SK-N-SH (cell line): ENCODE results near the gene CPLANE2. TPM values are rescaled to one million over a fixed set of nuclear protein-coding genes. Genes with fewer than 3 reads are reported as not detected.
A peak's percentile ranks its signal among the peaks of the same experiment; 100 is the strongest.

Experiments used
- CTCF ChIA-PET: fragments of 300-600, 350-600 bp; formaldehyde crosslinking; extraction: SDS; loops from one replicate; lab custom pipeline; 2021; lab: Yijun Ruan, JAX
- POLR2A ChIA-PET: fragments of 350-600 bp; sonication (Branson Sonifier 250); formaldehyde crosslinking; extraction: SDS; loops from one replicate; lab custom pipeline; 2020; ENCODE audit warnings: antibody characterized with exemption, inconsistent platforms; lab: Yijun Ruan, JAX
- DNase-seq: peaks from one replicate; pipeline ENCODE4 v3.0.0; 2012
- H2AFZ ChIP-seq: fragments of 200-600 bp; sonication (generic); 2 replicates; pipeline ENCODE4 v1.8.1; 2016; ENCODE audit warnings: antibody characterized with exemption, mild to moderate bottlenecking, low read depth
- H3F3A ChIP-seq: fragments of 200-600 bp; sonication (generic); replicated peaks from 2 replicates; pipeline ENCODE3; 2016; ENCODE audit warnings: antibody characterized with exemption, mild to moderate bottlenecking; ENCODE audit not compliant: insufficient read depth
- H3K27ac ChIP-seq, 2 experiments: fragments of 200-500 bp in 1 of 2; fragments of 200-600 bp in 1 of 2; sonication (Bioruptor generic) in 1 of 2; sonication (generic), shearing (Covaris generic) in 1 of 2; 2 replicates each; pipeline versions ENCODE4 v1.5.1 to v1.6.1; 2014 to 2016; ENCODE audit warnings: low read depth in 2 of 2, inconsistent platforms in 1 of 2, low read length in 1 of 2, mild to moderate bottlenecking in 1 of 2, mixed read lengths in 1 of 2
- H3K27me3 ChIP-seq: fragments of 200-600 bp; sonication (generic), shearing (Covaris generic); 2 replicates; pipeline ENCODE4 v1.6.1; 2016; ENCODE audit warnings: mixed run types; ENCODE audit not compliant: insufficient read depth
- H3K36me3 ChIP-seq, 2 experiments: fragments of 200-500 bp in 1 of 2; fragments of 200-600 bp in 1 of 2; sonication (Bioruptor generic) in 1 of 2; sonication (generic) in 1 of 2; replicated peaks in 1 of 2; 2 replicates each; pipeline versions ENCODE3 to v1.5.1; 2014 to 2016; ENCODE audit warnings: low read length in 1 of 2, mild to moderate bottlenecking in 1 of 2; ENCODE audit not compliant: insufficient read depth in 2 of 2, control insufficient read depth in 1 of 2
- H3K4me1 ChIP-seq, 2 experiments: fragments of 200-500 bp in 1 of 2; fragments of 200-600 bp in 1 of 2; sonication (Bioruptor generic) in 1 of 2; sonication (generic), shearing (Covaris generic) in 1 of 2; 2 replicates each; pipeline versions ENCODE4 v1.5.1 to v1.6.1; 2014 to 2016; ENCODE audit warnings: low read depth in 1 of 2, low read length in 1 of 2, mixed run types in 1 of 2; ENCODE audit not compliant: insufficient read depth in 2 of 2, control insufficient read depth in 1 of 2
- H3K4me2 ChIP-seq: fragments of 200-600 bp; sonication (generic), shearing (Covaris generic); 2 replicates; pipeline ENCODE4 v1.6.1; 2017; ENCODE audit warnings: mixed run types
- H3K4me3 ChIP-seq, 2 experiments: fragments of 200-500 bp in 1 of 2; fragments of 200-600 bp in 1 of 2; sonication (Bioruptor generic) in 1 of 2; sonication (generic), shearing (Covaris generic) in 1 of 2; 2 replicates each; pipeline versions ENCODE4 v1.5.1 to v1.8.1; 2014 to 2016; ENCODE audit warnings: low read depth in 2 of 2, inconsistent platforms in 1 of 2, low read length in 1 of 2, mild to moderate bottlenecking in 1 of 2, mixed read lengths in 1 of 2, moderate library complexity in 1 of 2
- H3K79me2 ChIP-seq: fragments of 200-600 bp; sonication (generic); 2 replicates; pipeline ENCODE4 v1.8.1; 2017; ENCODE audit warnings: mild to moderate bottlenecking; ENCODE audit not compliant: insufficient read depth
- H3K9ac ChIP-seq: fragments of 200-600 bp; sonication (generic); 2 replicates; pipeline ENCODE4 v1.6.1; 2017; ENCODE audit warnings: mixed run types
- H3K9me2 ChIP-seq: fragments of 200-600 bp; sonication (generic); 2 replicates; pipeline ENCODE4 v1.6.1; 2017; ENCODE audit warnings: mixed run types
- H3K9me3 ChIP-seq: fragments of 200-600 bp; sonication (generic); 2 replicates; pipeline ENCODE4 v1.6.1; 2017; ENCODE audit warnings: mixed run types, mild to moderate bottlenecking, moderate library complexity
- H4K20me1 ChIP-seq: fragments of 200-600 bp; sonication (generic); 2 replicates; pipeline ENCODE4 v1.6.1; 2017; ENCODE audit warnings: mild to moderate bottlenecking, mixed run types; ENCODE audit not compliant: insufficient read depth
- ELF1 ChIP-seq: IDR thresholded peaks from 2 replicates; pipeline ENCODE4 v1.4.0; 2012
- EZH2phosphoT487 ChIP-seq: fragments of 200-600 bp; sonication (generic); IDR thresholded peaks from 2 replicates; pipeline ENCODE4 v1.6.1; 2017; ENCODE audit warnings: low read depth, mixed run types, mild to moderate bottlenecking, antibody characterized with exemption, moderate library complexity, borderline replicate concordance
- FOXJ3 ChIP-seq: sonication (generic); formaldehyde crosslinking; IDR thresholded peaks from 2 replicates; pipeline ENCODE4 v1.5.1; 2020; ENCODE audit warnings: mild to moderate bottlenecking, missing genetic modification reagents
- FOXM1 ChIP-seq: IDR thresholded peaks from 2 replicates; pipeline ENCODE4 v1.4.0; 2012; ENCODE audit warnings: low read depth, mild to moderate bottlenecking
- GABPA ChIP-seq: IDR thresholded peaks from 2 replicates; pipeline ENCODE4 v1.4.0; 2012; ENCODE audit warnings: low read depth, mild to moderate bottlenecking
- GATA2 ChIP-seq: sonication (generic); formaldehyde crosslinking; IDR thresholded peaks from 2 replicates; pipeline ENCODE4 v1.5.0; 2020; ENCODE audit warnings: mild to moderate bottlenecking, missing genetic modification reagents
- IRF3 ChIP-seq: fragments of 150-350 bp; IDR thresholded peaks from 2 replicates; pipeline ENCODE4 v1.6.1; 2016; ENCODE audit warnings: mild to moderate bottlenecking, low read depth, low read length
- NRF1 ChIP-seq: IDR thresholded peaks from 2 replicates; pipeline ENCODE4 v1.6.1; 2012; ENCODE audit warnings: low read depth, mild to moderate bottlenecking, low read length
- PBX3 ChIP-seq: IDR thresholded peaks from 2 replicates; pipeline ENCODE4; 2012
- POLR2AphosphoS5 ChIP-seq: IDR thresholded peaks from 2 replicates; pipeline ENCODE4 v1.6.1; 2012; ENCODE audit warnings: low read depth, low read length
- RAD21 ChIP-seq: IDR thresholded peaks from 2 replicates; pipeline ENCODE4 v1.6.1; 2012; ENCODE audit warnings: mild to moderate bottlenecking, low read length
- RCOR1 ChIP-seq: fragments of 150-350 bp; IDR thresholded peaks from 2 replicates; pipeline ENCODE4 v1.6.1; 2017; ENCODE audit warnings: antibody characterized with exemption, low read length
- REST ChIP-seq: IDR thresholded peaks from 2 replicates; pipeline ENCODE4 v1.6.1; 2012; ENCODE audit warnings: mild to moderate bottlenecking, low read depth, low read length, moderate library complexity
- RXRA ChIP-seq: IDR thresholded peaks from 2 replicates; pipeline ENCODE4 v1.4.0; 2012; ENCODE audit warnings: low read depth, mild to moderate bottlenecking, borderline replicate concordance
- SMC3 ChIP-seq: IDR thresholded peaks from 2 replicates; pipeline ENCODE4 v1.6.1; 2012; ENCODE audit warnings: low read depth, low read length, improper control_type of control experiment
- TEAD4 ChIP-seq: IDR thresholded peaks from 2 replicates; pipeline ENCODE4 v1.4.0; 2012; ENCODE audit warnings: mild to moderate bottlenecking, borderline replicate concordance; ENCODE audit not compliant: insufficient read depth
- YY1 ChIP-seq: IDR thresholded peaks from 2 replicates; pipeline ENCODE4 v1.4.0; 2012; ENCODE audit warnings: low read depth, mild to moderate bottlenecking
- ZBTB33 ChIP-seq: IDR thresholded peaks from 2 replicates; pipeline ENCODE4 v1.4.0; 2012; ENCODE audit warnings: low read depth, borderline replicate concordance
- WGBS: methylation state at CpG from one replicate; pipeline ENCODE4 v1.1.6; 2017; ENCODE audit warnings: low lambda C conversion rate; 5-methylcytosine and 5-hydroxymethylcytosine counted together
- polyA plus RNA-seq, 3 experiments: library from polyadenylated mRNA; depleted of rRNA; stranded (reverse); fragments of >200 nt; gene quantifications; 2 replicates each; pipeline ENCODE4 v1.2.3, GENCODE V29; 2012
- TF ChIP-seq, protein P1 (sequence below): fragments of 150-350 bp; IDR thresholded peaks from 2 replicates; pipeline ENCODE4 v1.6.1; 2017; ENCODE audit warnings: antibody characterized with exemption, low read length, low read depth, borderline replicate concordance
- TF ChIP-seq, protein P2 (sequence below): IDR thresholded peaks from 2 replicates; pipeline ENCODE4 v1.4.0; 2012; ENCODE audit warnings: low read depth

The CPLANE2 gene
- polyA plus RNA-seq, 1 of the 3 experiments (the other 2 are of a cell fraction): 8.6 TPM

GRCh38 chr1:16236511-16237342, at the start of gene CPLANE2 (continued):
- TF ChIP-seq GABPA (peak; percentile 63), YY1 (no peak), NRF1 (peak; percentile 98), FOXJ3 (CRISPR knock-in tag) (no peak), RAD21 (peak; percentile 26; the same call in 1 of the 2 replicates), SMC3 (0 out of 2 replicates have a peak, but pooled peaks have one; percentile 8), GATA2 (CRISPR knock-in tag) (no peak), PBX3 (no peak), ELF1 (peak; percentile 74), ZBTB33 (no peak)

- peaks cover 12% of the 10 kb centered on the region for H3K79me2 ChIP-seq
- no peak overlapping the region for H3K4me2 ChIP-seq
- 96% methylated on average over 3 of the region's 4 CpGs for WGBS
- 0 out of 2 replicates have a peak, but pooled peaks cover 11% of the 10 kb centered on the region for H4K20me1 ChIP-seq
- no peaks in the 10 kb centered on the region for H3K27me3 ChIP-seq
- DNase-seq: no peak
- no peaks in the 10 kb centered on the region for H3F3A ChIP-seq
- TF ChIP-seq EZH2phosphoT487 (no peak), RCOR1 (no peak), POLR2AphosphoS5 (no peak), PBX3 (no peak), IRF3 (no peak), REST (no peak), RXRA (no peak), TEAD4 (no peak), GABPA (no peak), FOXM1 (no peak)
- TF ChIP-seq, protein P1, sequence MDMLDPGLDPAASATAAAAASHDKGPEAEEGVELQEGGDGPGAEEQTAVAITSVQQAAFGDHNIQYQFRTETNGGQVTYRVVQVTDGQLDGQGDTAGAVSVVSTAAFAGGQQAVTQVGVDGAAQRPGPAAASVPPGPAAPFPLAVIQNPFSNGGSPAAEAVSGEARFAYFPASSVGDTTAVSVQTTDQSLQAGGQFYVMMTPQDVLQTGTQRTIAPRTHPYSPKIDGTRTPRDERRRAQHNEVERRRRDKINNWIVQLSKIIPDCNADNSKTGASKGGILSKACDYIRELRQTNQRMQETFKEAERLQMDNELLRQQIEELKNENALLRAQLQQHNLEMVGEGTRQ: no peak
- TF ChIP-seq, protein P2, sequence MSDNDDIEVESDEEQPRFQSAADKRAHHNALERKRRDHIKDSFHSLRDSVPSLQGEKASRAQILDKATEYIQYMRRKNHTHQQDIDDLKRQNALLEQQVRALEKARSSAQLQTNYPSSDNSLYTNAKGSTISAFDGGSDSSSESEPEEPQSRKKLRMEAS: no peak
- H3K27ac ChIP-seq: no peak overlapping the region
- no peaks in the 10 kb centered on the region for H3K9me3 ChIP-seq
- POLR2A ChIA-PET: no interaction called here
- no peak overlapping the region for H3K4me3 ChIP-seq
- no peaks in the 10 kb centered on the region for H3K9me2 ChIP-seq
- H3K4me1 ChIP-seq: no peaks in the 10 kb centered on the region
- CTCF ChIA-PET: no interaction called here
- no peak overlapping the region for H3K9ac ChIP-seq
- H2AFZ ChIP-seq: no peak overlapping the region
- peaks cover 2 to 18% of the 10 kb centered on the region in 2 experiments for H3K36me3 ChIP-seq
These were observed 49.1 kb upstream of the CPLANE2 start for GRCh38 chr1:16286122-16286521.
